ENCODE measurements around the gene EFCAB8.

The EFCAB8 gene

DNA sequence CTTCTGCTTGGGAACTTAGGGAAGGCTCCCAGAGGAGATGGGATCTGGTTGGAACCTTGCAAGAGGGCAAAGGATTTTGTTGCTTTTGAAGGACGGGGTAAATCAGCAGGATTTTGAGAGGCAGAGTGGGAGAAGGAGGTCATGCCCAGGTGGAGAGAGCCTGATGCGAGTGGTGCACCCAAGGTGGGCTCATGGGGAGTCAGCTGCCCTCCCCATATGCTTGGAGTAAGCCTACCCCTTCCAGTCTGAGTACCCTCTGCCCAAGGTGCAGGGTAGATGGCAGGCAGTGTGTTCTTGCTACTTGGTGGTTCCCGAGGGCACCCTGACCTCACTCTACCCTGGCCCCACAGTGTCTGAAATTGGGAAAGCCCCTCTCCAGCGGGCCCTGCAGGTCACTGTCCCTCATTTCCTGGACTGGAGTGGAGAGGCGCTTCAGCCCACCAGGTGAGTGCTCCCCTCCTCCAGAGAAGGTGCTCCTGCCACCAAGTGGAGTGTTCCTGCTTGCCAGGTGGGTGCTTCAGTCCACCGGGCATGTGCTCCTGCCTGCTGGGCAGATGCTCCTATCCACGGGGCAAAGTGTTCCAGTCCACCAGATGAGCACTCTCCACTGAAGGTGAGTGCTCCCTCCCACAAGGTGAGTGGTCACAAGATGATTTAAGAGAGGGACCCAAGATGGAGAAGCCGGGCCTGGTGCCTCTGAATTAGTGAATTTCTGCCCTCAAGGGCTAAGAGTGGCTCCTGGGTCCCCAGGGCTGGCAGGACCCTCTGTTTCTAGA lies 152.1 kb downstream of the EFCAB8 start:
- in situ Hi-C loops (cut with MboI; ENCODE audit: low pct_unique_long_range_greater_than_20kb, low sequenced_read_pairs), result no loop called here
- no peak for DNase-seq
